ENCODE data around the gene TUBB1. TPM values are rescaled to one million over a fixed set of nuclear protein-coding genes. Genes with fewer than 3 reads are reported as not detected.
"Not testable (repeated sequence)": the region's sequence is repeated elsewhere in the genome, so short reads cannot be mapped to it uniquely, and the experiment has no call there.

TUBB1 gene
- total RNA-seq, 1 experiment from 2014 or later = 0.35 TPM

GRCh38 chr20:59037386-59037785 is 18.2 kb downstream of the TUBB1 start:
- H3K79me2 ChIP-seq (ENCODE audit: low read depth) = peaks cover 75% of the 10 kb centered on the region
- ChIA-PET CTCF (no interaction called here), POLR2A (ENCODE audit: unreplicated experiment) (no interaction called here)
- no peak overlapping the region for H2AFZ ChIP-seq
- H3K4me2 ChIP-seq = no peak overlapping the region
- DNase-seq = no peak
- H4K20me1 ChIP-seq (ENCODE audit: insufficient read depth) = peaks cover 47% of the 10 kb centered on the region
- intact Hi-C loops (cut with micrococcal nuclease; ENCODE audit: unreplicated experiment) = no loop called here
- H3K9me2 ChIP-seq (ENCODE audit: insufficient read depth) = no peaks in the 10 kb centered on the region
- H3K27ac ChIP-seq = no peak overlapping the region
- H3K9me3 ChIP-seq (ENCODE audit: insufficient read depth, low read depth) = no peaks in the 10 kb centered on the region
- TF ChIP-seq EZH2 (IDR thresholded peaks at IDR 0.05; ENCODE audit: low read depth) (no peak), CTCF (conservative IDR thresholded peaks at IDR 0.05) (no peak)
- H3K27me3 ChIP-seq (ENCODE audit: insufficient read depth, low read depth) = no peaks in the 10 kb centered on the region
- peaks cover 45% of the 10 kb centered on the region for H3K4me1 ChIP-seq (replicated peaks; ENCODE audit: insufficient read depth)
- peaks cover 61% of the 10 kb centered on the region for H3F3A ChIP-seq (ENCODE audit: insufficient read depth, low read depth)
- no peak overlapping the region for H3K4me3 ChIP-seq
- peaks cover 58% of the 10 kb centered on the region for H3K36me3 ChIP-seq (ENCODE audit: low read depth)
- no TSS peak for BruUV-seq (replicated peaks)

GRCh38 chr20:59039233-59039632 is 20.0 kb downstream of the TUBB1 start:
- CTCF ChIA-PET = no interaction called here
- peaks cover 56% of the 10 kb centered on the region for H3F3A ChIP-seq (ENCODE audit: insufficient read depth, low read depth)
- POLR2A ChIA-PET (ENCODE audit: unreplicated experiment) = no interaction called here
- no peaks in the 10 kb centered on the region for H3K9me3 ChIP-seq (ENCODE audit: insufficient read depth, low read depth)
- H4K20me1 ChIP-seq (ENCODE audit: insufficient read depth) = peaks cover 47% of the 10 kb centered on the region
- DNase-seq = no peak
- H3K27ac ChIP-seq = peak overlapping the region; percentile 43
- no TSS peak for BruUV-seq (replicated peaks)
- no peaks in the 10 kb centered on the region for H3K9me2 ChIP-seq (ENCODE audit: insufficient read depth)
- peaks cover 46% of the 10 kb centered on the region for H3K4me1 ChIP-seq (replicated peaks; ENCODE audit: insufficient read depth)
- H3K27me3 ChIP-seq (ENCODE audit: insufficient read depth, low read depth) = no peaks in the 10 kb centered on the region
- peak overlapping the region; percentile 90; the same call in 1 of the 2 replicates for H3K4me3 ChIP-seq
- TF ChIP-seq EZH2 (IDR thresholded peaks at IDR 0.05; ENCODE audit: low read depth) (no peak), CTCF (conservative IDR thresholded peaks at IDR 0.05) (no peak)
- intact Hi-C loops (cut with micrococcal nuclease; ENCODE audit: unreplicated experiment) = no loop called here
- peaks cover 77% of the 10 kb centered on the region for H3K79me2 ChIP-seq (ENCODE audit: low read depth)
- no peak overlapping the region for H2AFZ ChIP-seq
- H3K4me2 ChIP-seq = peak overlapping the region; percentile 82
- H3K36me3 ChIP-seq (ENCODE audit: low read depth) = peaks cover 55% of the 10 kb centered on the region

- CTCF ChIA-PET = no interaction called here
- H3K9me2 ChIP-seq (ENCODE audit: insufficient read depth) = no peaks in the 10 kb centered on the region
- no peaks in the 10 kb centered on the region for H3K27me3 ChIP-seq (ENCODE audit: insufficient read depth, low read depth)
- POLR2A ChIA-PET (ENCODE audit: unreplicated experiment) = no interaction called here
- intact Hi-C loops (cut with micrococcal nuclease; ENCODE audit: unreplicated experiment) = loop anchor here (5.0 kb wide), 1 partner anchor 47 kb away; no protein-coding TSS in a partner anchor
- no peak for TF ChIP-seq EZH2 (IDR thresholded peaks at IDR 0.05; ENCODE audit: low read depth)
- no peak for TF ChIP-seq CTCF (conservative IDR thresholded peaks at IDR 0.05)
- BruUV-seq (replicated peaks) = no TSS peak
- no peaks in the 10 kb centered on the region for H3K9me3 ChIP-seq (ENCODE audit: insufficient read depth, low read depth)
- H3F3A ChIP-seq (ENCODE audit: insufficient read depth, low read depth) = peaks cover 47% of the 10 kb centered on the region
- peaks cover 57% of the 10 kb centered on the region for H3K4me1 ChIP-seq (replicated peaks; ENCODE audit: insufficient read depth)
- H3K79me2 ChIP-seq (ENCODE audit: low read depth) = peaks cover 69% of the 10 kb centered on the region
- H4K20me1 ChIP-seq (ENCODE audit: insufficient read depth) = peaks cover 41% of the 10 kb centered on the region
- DNase-seq = no peak
- H2AFZ ChIP-seq = no peak overlapping the region
- H3K27ac ChIP-seq = peak overlapping the region; percentile 97; the same call in 1 of the 2 replicates
- H3K4me2 ChIP-seq = peak overlapping the region; percentile 82
- H3K36me3 ChIP-seq (ENCODE audit: low read depth) = peaks cover 47% of the 10 kb centered on the region
- peak overlapping the region; percentile 90 for H3K4me3 ChIP-seq
Observed at GRCh38 chr20:59040667-59041066, 21.4 kb downstream of the TUBB1 start.

- H3K9me3 ChIP-seq (ENCODE audit: insufficient read depth, low read depth); CTCF ChIA-PET; BruUV-seq (replicated peaks); H3K27me3 ChIP-seq (ENCODE audit: insufficient read depth, low read depth); H3K9me2 ChIP-seq (ENCODE audit: insufficient read depth); DNase-seq: not testable (repeated sequence)
- H3F3A ChIP-seq (ENCODE audit: insufficient read depth, low read depth) = peaks cover 39% of the 10 kb centered on the region
- peak overlapping the region; percentile 82 for H3K4me2 ChIP-seq
- peaks cover 66% of the 10 kb centered on the region for H3K4me1 ChIP-seq (replicated peaks; ENCODE audit: insufficient read depth)
- POLR2A ChIA-PET (ENCODE audit: unreplicated experiment) = interaction anchor here (0.6 to 0.7 kb wide), 2 partner anchors 9 to 144 kb away, joined by 5 to 6 read pairs; no protein-coding TSS in a partner anchor
- H4K20me1 ChIP-seq (ENCODE audit: insufficient read depth) = peaks cover 40% of the 10 kb centered on the region
- 0 out of 2 replicates have a peak overlapping the region, but pooled peaks have one; percentile 76 for H2AFZ ChIP-seq
- H3K79me2 ChIP-seq (ENCODE audit: low read depth) = peaks cover 61% of the 10 kb centered on the region
- peak overlapping the region; percentile 97 for H3K27ac ChIP-seq
- intact Hi-C loops (cut with micrococcal nuclease; ENCODE audit: unreplicated experiment) = loop anchor here (5.0 kb wide), 1 partner anchor 46 kb away; no protein-coding TSS in a partner anchor
- peaks cover 39% of the 10 kb centered on the region for H3K36me3 ChIP-seq (ENCODE audit: low read depth)
- peak overlapping the region; percentile 90 for H3K4me3 ChIP-seq
Observed at GRCh38 chr20:59041487-59041886, 22.3 kb downstream of the TUBB1 start.
